ENCODE data around the gene ADIPOR1. TPM values are rescaled to one million over a fixed set of nuclear protein-coding genes. Genes with fewer than 3 reads are reported as not detected.

ADIPOR1 gene, protein sequence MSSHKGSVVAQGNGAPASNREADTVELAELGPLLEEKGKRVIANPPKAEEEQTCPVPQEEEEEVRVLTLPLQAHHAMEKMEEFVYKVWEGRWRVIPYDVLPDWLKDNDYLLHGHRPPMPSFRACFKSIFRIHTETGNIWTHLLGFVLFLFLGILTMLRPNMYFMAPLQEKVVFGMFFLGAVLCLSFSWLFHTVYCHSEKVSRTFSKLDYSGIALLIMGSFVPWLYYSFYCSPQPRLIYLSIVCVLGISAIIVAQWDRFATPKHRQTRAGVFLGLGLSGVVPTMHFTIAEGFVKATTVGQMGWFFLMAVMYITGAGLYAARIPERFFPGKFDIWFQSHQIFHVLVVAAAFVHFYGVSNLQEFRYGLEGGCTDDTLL
- total RNA-seq (2022; extraction: Qiagen RNA extraction; ENCODE audit: low read depth): 57.1 to 68.6 TPM (median 64.9 TPM) in 5 replicates

DNA sequence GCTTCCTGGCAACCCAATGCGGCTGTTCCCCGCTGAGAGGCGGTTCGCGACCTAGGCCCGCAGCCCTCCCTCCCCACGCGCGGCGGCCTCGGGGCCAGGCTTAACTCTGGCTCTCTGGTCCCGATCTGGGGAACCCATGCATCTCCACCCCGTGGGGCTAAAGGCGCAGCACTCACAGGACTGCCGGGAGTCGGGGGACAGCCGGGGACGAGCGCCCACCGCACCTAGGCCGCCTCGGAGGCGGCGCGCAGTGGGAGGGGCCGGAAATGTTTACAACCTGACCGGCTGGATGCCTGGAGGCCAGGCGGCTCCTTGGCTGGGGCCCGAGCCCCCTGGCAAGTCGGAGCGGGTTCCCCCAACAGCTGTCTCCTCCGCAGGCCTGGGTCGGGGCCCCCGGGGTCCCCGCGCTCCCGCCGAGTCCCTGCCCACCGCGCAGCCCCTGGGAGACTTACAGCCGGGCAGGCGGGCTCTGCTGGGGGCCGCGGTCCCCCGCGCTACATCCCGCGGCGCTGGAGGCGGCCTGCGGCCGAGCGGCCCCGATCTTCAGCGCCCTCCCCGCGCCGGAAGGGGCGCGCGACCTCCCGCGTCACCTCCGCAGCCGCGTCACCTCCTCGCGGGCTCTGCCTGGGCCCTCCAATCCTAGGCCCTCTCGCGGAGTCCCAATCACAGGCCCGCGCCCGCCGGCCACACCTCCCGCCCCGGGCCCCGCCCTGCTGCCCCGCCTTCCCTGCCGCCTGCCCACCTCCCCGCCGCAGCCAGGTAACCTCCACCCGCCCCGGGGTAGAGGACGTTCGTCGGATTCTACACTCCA is at the start of gene ADIPOR1:
Gene ADIPOR1 (minus strand): TSS at position 580 of the 811 bp plus-strand sequence. CDS start 7,242 bp downstream, outside the sequence.

GRCh38 chr1:203006948-203007871 is 49.1 kb upstream of the ADIPOR1 start, which contains the start of gene TMEM183A:
Gene TMEM183A, plus strand, starts transcription at chr1:203007374. Its CDS starts 92 bp downstream, at chr1:203007466.

DNA sequence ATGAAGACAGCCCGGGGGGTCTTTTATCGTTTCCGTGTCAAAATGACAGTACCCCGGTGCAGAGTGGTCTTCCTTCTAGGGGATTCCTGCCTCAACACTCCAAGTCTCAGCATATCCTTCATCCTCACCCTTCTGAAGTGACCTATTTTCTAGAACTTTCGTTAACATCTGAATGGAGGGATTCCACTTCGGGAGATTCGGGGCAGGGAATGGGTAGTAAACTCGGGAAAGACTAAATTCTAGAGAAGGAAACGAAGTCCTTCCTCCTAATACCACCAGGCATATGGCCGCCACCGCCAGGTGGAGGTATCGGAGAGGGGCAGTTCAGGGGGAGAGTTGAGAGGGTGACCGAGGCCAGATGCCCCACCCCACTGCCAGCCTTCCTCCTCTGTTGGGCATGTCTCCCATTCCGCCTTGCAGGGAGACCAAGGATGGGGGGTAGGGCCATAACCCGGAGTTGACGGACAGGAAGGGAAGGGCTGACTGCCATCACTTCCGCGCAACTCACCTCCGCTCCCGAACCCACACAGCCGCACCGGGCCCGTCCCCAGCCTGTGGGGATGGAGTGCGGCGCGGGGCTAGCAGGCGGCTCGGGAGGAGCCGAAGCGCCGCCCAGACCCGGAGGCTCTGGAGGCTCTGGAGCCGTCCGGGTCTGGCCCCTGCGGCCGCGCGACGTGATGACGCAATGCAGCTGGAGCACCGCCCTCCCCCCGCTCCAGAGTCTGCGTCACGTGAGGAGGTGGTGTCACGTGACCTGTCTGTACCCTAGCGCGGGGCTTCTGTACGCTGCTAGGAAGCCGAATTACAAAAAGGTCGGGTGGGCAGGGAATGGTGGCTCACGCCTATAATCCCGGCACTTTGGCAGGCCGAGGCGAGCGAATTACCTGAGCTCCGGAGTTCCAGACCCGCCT is 31.3 kb downstream of the ADIPOR1 start, which contains the start of gene KLHL12:
Gene KLHL12 (minus strand): TSS at position 654 of the 911 bp plus-strand sequence. CDS start 2,072 bp downstream, outside the sequence.

Other genes starting within 250 kb of the ADIPOR1 start
- gene SYT2, start 247.9 kb downstream of the ADIPOR1 start, total RNA-seq (2022; extraction: Qiagen RNA extraction; ENCODE audit: low read depth): 0.06 to 0.14 TPM (median 0.11 TPM) in 5 replicates
- 13.2 to 19.7 TPM (median 16.2 TPM) in 5 replicates for gene KDM5B, start 149.9 kb downstream of the ADIPOR1 start, total RNA-seq (2022; extraction: Qiagen RNA extraction; ENCODE audit: low read depth)
- 1.4 to 5.4 TPM (median 4.3 TPM) in 5 replicates for gene PCAT6, start 147.4 kb downstream of the ADIPOR1 start, total RNA-seq (2022; extraction: Qiagen RNA extraction; ENCODE audit: low read depth)
- 14.4 to 15.3 TPM (median 14.7 TPM) in 5 replicates for gene RABIF, start 69.2 kb downstream of the ADIPOR1 start, total RNA-seq (2022; extraction: Qiagen RNA extraction; ENCODE audit: low read depth)
- 16.2 to 20.9 TPM (median 16.9 TPM) in 5 replicates for gene KLHL12, start 31.1 kb downstream of the ADIPOR1 start, total RNA-seq (2022; extraction: Qiagen RNA extraction; ENCODE audit: low read depth)
- gene CYB5R1, start 8.9 kb upstream of the ADIPOR1 start, total RNA-seq (2022; extraction: Qiagen RNA extraction; ENCODE audit: low read depth): 19.0 to 24.1 TPM (median 21.3 TPM) in 5 replicates
- 44.1 to 50.0 TPM (median 47.1 TPM) in 5 replicates for gene TMEM183A, start 49.1 kb upstream of the ADIPOR1 start, total RNA-seq (2022; extraction: Qiagen RNA extraction; ENCODE audit: low read depth)
- 0.38 to 1.4 TPM (median 0.64 TPM) in 5 replicates for gene PPFIA4, start 68.2 kb upstream of the ADIPOR1 start, total RNA-seq (2022; extraction: Qiagen RNA extraction; ENCODE audit: low read depth)
- not detected in 5 replicates for gene MYOG, start 127.7 kb upstream of the ADIPOR1 start, total RNA-seq (2022; extraction: Qiagen RNA extraction; ENCODE audit: low read depth)
- 0.27 to 1.6 TPM (median 1.0 TPM) in 5 replicates for gene ADORA1, start 169.4 kb upstream of the ADIPOR1 start, total RNA-seq (2022; extraction: Qiagen RNA extraction; ENCODE audit: low read depth)
- gene MYBPH, start 217.5 kb upstream of the ADIPOR1 start, total RNA-seq (2022; extraction: Qiagen RNA extraction; ENCODE audit: low read depth): not detected in 5 replicates
- gene CHI3L1, start 228.4 kb upstream of the ADIPOR1 start, total RNA-seq (2022; extraction: Qiagen RNA extraction; ENCODE audit: low read depth): 0.18 TPM in 1 of 5 replicates, not detected in the others